Measurements from ENCODE around the gene GNPAT.
A peak's percentile ranks its signal among the peaks of the same experiment; 100 is the strongest.
"Not testable (repeated sequence)": the region's sequence is repeated elsewhere in the genome, so short reads cannot be mapped to it uniquely, and the experiment has no call there.

GNPAT gene

DNA sequence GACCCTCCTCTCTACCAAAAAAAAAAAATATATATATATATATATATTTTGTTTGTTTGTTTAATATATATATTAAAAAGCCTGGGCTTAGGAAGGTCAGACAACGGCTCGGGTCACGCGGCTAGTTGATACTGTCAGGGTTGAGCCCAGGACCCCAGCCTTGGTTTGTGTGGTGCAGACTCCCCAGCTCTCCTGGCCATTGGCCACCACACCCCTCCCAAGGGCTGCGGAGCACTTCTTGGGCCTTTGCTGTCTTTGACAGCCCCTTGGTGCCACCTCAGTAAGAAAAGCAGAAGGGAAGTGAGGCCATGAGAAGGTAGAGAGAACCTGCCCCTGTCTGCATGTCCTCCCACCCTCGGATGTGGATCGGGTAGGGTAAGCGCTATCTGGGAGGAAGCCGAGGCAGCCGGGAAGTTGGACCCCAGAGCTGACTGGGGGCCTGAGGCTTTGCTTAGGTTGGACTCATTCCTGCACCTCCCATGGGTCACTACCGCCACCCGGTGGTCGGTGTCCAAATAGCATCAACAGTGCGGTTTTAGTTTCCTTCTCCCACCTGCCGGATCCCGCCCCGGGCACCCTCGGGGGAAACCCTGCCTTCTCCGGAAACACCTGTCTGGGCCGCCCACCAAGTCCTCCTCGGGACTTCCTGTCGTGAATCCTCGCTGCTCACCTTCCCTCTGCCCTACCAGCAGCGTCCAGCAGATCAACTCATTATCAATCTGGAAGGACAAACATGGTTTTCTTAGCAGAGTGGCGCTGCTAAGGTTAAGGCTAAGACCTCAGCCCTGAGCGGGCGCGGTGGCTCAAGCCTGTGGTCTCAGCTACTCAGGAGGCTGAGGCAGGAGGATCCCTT is 29.8 kb upstream of the GNPAT start:
- CTCF ChIA-PET = interaction anchor here (0.6 to 2.1 kb wide), 8 partner anchors 8 to 413 kb away, joined by 3 to 9 read pairs (median 4); no protein-coding TSS in a partner anchor
- POLR2A ChIA-PET = no interaction called here
- DNase-seq (ENCODE audit: extremely low spot score) = peak; percentile 94
- peak; percentile 80 for TF ChIP-seq L3MBTL2 (conservative IDR thresholded peaks at IDR 0.05)
- TF ChIP-seq SP1 (IDR thresholded peaks at IDR 0.05) = no peak
- TF ChIP-seq ZNF384 (IDR thresholded peaks at IDR 0.05) = no peak
- TF ChIP-seq ARNT (IDR thresholded peaks at IDR 0.05) = 0 out of 2 replicates have a peak, but pooled peaks have one; percentile 19

DNA sequence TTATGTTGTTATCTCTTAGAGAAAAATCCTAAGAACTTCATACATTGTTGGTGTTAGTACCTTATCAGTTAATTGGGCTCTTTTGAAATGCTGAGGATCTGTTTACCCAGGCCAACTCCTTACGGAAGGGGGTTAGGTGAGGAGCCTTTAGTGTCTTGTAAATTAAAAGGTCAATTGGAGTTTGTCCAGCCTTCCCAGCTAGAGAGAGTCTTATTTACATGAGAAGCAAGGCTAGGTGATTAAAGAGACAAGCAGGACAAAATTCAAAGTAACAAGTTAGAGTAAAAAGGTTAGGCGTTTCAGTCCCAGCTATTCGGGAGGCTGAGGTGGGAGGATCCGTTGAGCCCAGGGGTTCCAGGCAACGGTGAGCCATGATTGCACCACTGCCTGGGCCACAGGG is 28.7 kb upstream of the GNPAT start:
- POLR2A ChIA-PET; DNase-seq (ENCODE audit: extremely low spot score): not testable (repeated sequence)
- CTCF ChIA-PET = interaction anchor here (1.0 kb wide), 1 partner anchor 121 kb away, joined by 4 read pairs; no protein-coding TSS in a partner anchor

GRCh38 chr1:231213831-231214573 is 27.0 kb upstream of the GNPAT start:
- no peak for DNase-seq (ENCODE audit: extremely low spot score)
- POLR2A ChIA-PET = no interaction called here
- TF ChIP-seq FOXK2 (IDR thresholded peaks at IDR 0.05) (no peak), FOXA1 (IDR thresholded peaks at IDR 0.05) (no peak), TARDBP (IDR thresholded peaks at IDR 0.05) (no peak), BHLHE40 (IDR thresholded peaks at IDR 0.05; ENCODE audit: borderline replicate concordance) (no peak)
- CTCF ChIA-PET = interaction anchor here (0.6 kb wide), 1 partner anchor 14 kb away, joined by 4 read pairs; no protein-coding TSS in a partner anchor

GRCh38 chr1:231214918-231215680 is 25.9 kb upstream of the GNPAT start:
- ChIA-PET POLR2A (interaction anchor here (0.6 to 1.1 kb wide), 2 partner anchors 8 to 56 kb away, joined by 3 read pairs; no protein-coding TSS in a partner anchor), CTCF (interaction anchor here (0.6 kb wide), 2 partner anchors 13 to 171 kb away, joined by 3 to 4 read pairs; no protein-coding TSS in a partner anchor)
- no peak for DNase-seq (ENCODE audit: extremely low spot score)
- no peak for TF ChIP-seq SUZ12 (IDR thresholded peaks at IDR 0.05)
- TF ChIP-seq FOXA1 (IDR thresholded peaks at IDR 0.05) = no peak
- 0 out of 2 replicates have a peak, but pooled peaks have one; percentile 60 for TF ChIP-seq HDGF (IDR thresholded peaks at IDR 0.05; ENCODE audit: borderline replicate concordance)
- no peak for TF ChIP-seq FOXM1 (IDR thresholded peaks at IDR 0.05; ENCODE audit: borderline replicate concordance)
- TF ChIP-seq ZNF384 (IDR thresholded peaks at IDR 0.05) = no peak

DNA sequence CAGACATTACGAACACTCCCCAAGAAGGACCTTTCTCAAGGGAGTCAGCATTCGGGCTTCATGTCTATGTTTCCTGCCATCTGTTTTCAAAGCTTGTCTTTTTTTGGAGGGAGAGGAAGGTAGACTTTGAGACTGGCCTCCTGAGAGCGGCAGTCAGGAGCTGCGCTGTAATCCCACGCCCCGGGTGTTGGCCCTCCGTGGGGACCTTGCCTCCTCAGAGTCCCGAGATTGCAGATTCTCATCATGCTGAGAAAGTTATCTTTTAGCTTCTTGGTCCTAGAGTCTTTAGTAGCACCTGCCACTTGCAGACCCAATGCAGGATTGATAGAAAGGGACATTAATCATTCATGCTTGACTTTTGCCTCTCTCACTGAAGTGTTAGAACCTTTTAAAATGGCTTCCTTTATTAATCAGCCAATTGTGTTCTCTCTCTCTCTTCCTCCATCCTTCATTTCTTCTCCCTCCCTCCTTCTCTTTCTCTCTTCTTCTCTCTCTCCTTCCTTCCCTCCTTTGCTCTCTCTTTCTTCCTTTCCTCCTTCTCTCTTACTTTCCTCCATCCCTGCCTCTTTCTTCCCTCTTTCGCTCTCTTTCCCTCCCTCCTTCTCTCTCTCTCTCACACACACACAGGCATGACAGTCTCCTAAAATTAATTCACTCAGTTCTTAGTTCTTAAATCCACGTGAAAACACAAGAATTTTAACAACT is 25.2 kb upstream of the GNPAT start:
- TF ChIP-seq, protein P1, sequence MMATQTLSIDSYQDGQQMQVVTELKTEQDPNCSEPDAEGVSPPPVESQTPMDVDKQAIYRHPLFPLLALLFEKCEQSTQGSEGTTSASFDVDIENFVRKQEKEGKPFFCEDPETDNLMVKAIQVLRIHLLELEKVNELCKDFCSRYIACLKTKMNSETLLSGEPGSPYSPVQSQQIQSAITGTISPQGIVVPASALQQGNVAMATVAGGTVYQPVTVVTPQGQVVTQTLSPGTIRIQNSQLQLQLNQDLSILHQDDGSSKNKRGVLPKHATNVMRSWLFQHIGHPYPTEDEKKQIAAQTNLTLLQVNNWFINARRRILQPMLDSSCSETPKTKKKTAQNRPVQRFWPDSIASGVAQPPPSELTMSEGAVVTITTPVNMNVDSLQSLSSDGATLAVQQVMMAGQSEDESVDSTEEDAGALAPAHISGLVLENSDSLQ (IDR thresholded peaks at IDR 0.05) = peak; percentile 61
- TF ChIP-seq CTBP1 (IDR thresholded peaks at IDR 0.05; ENCODE audit: borderline replicate concordance) (no peak), TARDBP (IDR thresholded peaks at IDR 0.05) (0 out of 2 replicates have a peak, but pooled peaks have one; percentile 34)
- ChIA-PET POLR2A (interaction anchor here (1.1 kb wide), 1 partner anchor 9 kb away, joined by 3 read pairs; no protein-coding TSS in a partner anchor), CTCF (interaction anchor here (0.6 kb wide), 2 partner anchors 172 to 326 kb away, joined by 3 read pairs; no protein-coding TSS in a partner anchor)
- no peak for DNase-seq (ENCODE audit: extremely low spot score)

GRCh38 chr1:231216498-231216897 is 24.5 kb upstream of the GNPAT start:
- no peak for DNase-seq (ENCODE audit: extremely low spot score)
- ChIA-PET POLR2A (interaction anchor here (1.1 kb wide), 1 partner anchor 10 kb away, joined by 3 read pairs; no protein-coding TSS in a partner anchor), CTCF (interaction anchor here (0.5 kb wide), 1 partner anchor 343 kb away, joined by 4 read pairs; no protein-coding TSS in a partner anchor)
- TF ChIP-seq ZNF384 (IDR thresholded peaks at IDR 0.05) (no peak), HDGF (IDR thresholded peaks at IDR 0.05; ENCODE audit: borderline replicate concordance) (no peak), BHLHE40 (IDR thresholded peaks at IDR 0.05; ENCODE audit: borderline replicate concordance) (no peak), LEF1 (IDR thresholded peaks at IDR 0.05; ENCODE audit: borderline replicate concordance) (no peak), SUZ12 (IDR thresholded peaks at IDR 0.05) (no peak), ARNT (IDR thresholded peaks at IDR 0.05) (no peak), TARDBP (IDR thresholded peaks at IDR 0.05) (no peak), FOXK2 (IDR thresholded peaks at IDR 0.05) (no peak), CTBP1 (IDR thresholded peaks at IDR 0.05; ENCODE audit: borderline replicate concordance) (no peak), FOXA1 (IDR thresholded peaks at IDR 0.05) (no peak)

GRCh38 chr1:231217056-231217455 is 24.0 kb upstream of the GNPAT start:
- POLR2A ChIA-PET = interaction anchor here (0.9 kb wide), 1 partner anchor 25 kb away, joined by 4 read pairs; no protein-coding TSS in a partner anchor

More at GRCh38 chr1:231217056-231217455, 24.0 kb upstream of the GNPAT start:
- CTCF ChIA-PET = interaction anchor here (0.5 kb wide), 1 partner anchor 342 kb away, joined by 4 read pairs; no protein-coding TSS in a partner anchor
- TF ChIP-seq ZNF384 (IDR thresholded peaks at IDR 0.05) = no peak
- no peak for DNase-seq (ENCODE audit: extremely low spot score)

Measured in HEK293T (cell line).